Measurements from ENCODE around the gene TNFAIP2. TPM values are rescaled to one million over a fixed set of nuclear protein-coding genes. Genes with fewer than 3 reads are reported as not detected.

TNFAIP2 gene
- total and polyA plus RNA-seq, 2 experiments from 2014 or later = 9.9 to 14.1 TPM

DNA sequence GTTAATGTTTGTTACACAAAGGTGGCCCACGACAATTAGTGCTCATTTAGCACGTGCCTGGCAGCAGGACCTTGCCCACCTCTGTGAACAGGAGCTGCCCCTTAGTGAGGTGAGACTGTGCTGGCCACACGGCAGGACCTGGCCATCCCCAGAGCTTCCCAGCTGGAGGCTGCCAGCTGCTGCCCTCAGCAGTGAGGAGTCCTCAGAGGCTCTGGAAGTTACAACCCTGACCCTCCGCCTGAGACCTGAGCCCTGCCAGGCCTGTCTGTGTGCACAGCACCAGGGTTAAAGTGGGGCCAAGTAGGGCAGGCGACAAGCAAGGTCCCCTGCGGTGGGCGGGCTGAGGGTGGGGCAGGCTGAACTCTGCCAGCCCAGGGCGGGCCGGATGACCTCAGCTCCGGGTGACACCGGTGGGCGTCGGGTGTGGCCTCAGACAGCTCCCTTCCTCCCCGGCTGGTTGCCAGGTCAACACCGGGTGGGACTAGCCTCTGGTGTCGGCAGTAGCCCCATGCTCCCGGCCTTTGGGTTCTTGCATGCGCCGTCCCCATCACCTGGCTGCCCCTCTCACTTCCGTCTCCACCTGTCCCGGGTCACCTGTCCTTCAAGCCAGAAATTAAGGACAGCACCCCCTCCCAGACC lies 48.4 kb upstream of the TNFAIP2 start (continued):
- TF ChIP-seq, protein P1, sequence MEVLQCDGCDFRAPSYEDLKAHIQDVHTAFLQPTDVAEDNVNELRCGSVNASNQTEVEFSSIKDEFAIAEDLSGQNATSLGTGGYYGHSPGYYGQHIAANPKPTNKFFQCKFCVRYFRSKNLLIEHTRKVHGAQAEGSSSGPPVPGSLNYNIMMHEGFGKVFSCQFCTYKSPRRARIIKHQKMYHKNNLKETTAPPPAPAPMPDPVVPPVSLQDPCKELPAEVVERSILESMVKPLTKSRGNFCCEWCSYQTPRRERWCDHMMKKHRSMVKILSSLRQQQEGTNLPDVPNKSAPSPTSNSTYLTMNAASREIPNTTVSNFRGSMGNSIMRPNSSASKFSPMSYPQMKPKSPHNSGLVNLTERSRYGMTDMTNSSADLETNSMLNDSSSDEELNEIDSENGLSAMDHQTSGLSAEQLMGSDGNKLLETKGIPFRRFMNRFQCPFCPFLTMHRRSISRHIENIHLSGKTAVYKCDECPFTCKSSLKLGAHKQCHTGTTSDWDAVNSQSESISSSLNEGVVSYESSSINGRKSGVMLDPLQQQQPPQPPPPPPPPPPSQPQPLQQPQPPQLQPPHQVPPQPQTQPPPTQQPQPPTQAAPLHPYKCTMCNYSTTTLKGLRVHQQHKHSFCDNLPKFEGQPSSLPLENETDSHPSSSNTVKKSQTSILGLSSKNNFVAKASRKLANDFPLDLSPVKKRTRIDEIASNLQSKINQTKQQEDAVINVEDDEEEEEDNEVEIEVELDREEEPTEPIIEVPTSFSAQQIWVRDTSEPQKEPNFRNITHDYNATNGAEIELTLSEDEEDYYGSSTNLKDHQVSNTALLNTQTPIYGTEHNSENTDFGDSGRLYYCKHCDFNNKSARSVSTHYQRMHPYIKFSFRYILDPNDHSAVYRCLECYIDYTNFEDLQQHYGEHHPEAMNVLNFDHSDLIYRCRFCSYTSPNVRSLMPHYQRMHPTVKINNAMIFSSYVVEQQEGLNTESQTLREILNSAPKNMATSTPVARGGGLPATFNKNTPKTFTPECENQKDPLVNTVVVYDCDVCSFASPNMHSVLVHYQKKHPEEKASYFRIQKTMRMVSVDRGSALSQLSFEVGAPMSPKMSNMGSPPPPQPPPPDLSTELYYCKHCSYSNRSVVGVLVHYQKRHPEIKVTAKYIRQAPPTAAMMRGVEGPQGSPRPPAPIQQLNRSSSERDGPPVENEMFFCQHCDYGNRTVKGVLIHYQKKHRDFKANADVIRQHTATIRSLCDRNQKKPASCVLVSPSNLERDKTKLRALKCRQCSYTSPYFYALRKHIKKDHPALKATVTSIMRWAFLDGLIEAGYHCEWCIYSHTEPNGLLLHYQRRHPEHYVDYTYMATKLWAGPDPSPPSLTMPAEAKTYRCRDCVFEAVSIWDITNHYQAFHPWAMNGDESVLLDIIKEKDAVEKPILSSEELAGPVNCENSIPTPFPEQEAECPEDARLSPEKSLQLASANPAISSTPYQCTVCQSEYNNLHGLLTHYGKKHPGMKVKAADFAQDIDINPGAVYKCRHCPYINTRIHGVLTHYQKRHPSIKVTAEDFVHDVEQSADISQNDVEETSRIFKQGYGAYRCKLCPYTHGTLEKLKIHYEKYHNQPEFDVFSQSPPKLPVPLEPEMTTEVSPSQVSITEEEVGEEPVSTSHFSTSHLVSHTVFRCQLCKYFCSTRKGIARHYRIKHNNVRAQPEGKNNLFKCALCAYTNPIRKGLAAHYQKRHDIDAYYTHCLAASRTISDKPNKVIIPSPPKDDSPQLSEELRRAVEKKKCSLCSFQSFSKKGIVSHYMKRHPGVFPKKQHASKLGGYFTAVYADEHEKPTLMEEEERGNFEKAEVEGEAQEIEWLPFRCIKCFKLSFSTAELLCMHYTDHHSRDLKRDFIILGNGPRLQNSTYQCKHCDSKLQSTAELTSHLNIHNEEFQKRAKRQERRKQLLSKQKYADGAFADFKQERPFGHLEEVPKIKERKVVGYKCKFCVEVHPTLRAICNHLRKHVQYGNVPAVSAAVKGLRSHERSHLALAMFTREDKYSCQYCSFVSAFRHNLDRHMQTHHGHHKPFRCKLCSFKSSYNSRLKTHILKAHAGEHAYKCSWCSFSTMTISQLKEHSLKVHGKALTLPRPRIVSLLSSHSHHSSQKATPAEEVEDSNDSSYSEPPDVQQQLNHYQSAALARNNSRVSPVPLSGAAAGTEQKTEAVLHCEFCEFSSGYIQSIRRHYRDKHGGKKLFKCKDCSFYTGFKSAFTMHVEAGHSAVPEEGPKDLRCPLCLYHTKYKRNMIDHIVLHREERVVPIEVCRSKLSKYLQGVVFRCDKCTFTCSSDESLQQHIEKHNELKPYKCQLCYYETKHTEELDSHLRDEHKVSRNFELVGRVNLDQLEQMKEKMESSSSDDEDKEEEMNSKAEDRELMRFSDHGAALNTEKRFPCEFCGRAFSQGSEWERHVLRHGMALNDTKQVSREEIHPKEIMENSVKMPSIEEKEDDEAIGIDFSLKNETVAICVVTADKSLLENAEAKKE (CRISPR knock-in tag; IDR thresholded peaks at IDR 0.05) = no peak
- TF ChIP-seq, protein P2, sequence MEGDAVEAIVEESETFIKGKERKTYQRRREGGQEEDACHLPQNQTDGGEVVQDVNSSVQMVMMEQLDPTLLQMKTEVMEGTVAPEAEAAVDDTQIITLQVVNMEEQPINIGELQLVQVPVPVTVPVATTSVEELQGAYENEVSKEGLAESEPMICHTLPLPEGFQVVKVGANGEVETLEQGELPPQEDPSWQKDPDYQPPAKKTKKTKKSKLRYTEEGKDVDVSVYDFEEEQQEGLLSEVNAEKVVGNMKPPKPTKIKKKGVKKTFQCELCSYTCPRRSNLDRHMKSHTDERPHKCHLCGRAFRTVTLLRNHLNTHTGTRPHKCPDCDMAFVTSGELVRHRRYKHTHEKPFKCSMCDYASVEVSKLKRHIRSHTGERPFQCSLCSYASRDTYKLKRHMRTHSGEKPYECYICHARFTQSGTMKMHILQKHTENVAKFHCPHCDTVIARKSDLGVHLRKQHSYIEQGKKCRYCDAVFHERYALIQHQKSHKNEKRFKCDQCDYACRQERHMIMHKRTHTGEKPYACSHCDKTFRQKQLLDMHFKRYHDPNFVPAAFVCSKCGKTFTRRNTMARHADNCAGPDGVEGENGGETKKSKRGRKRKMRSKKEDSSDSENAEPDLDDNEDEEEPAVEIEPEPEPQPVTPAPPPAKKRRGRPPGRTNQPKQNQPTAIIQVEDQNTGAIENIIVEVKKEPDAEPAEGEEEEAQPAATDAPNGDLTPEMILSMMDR (conservative IDR thresholded peaks at IDR 0.05; ENCODE audit: low read depth in 2 of 2) = no peak
- TF ChIP-seq JUNB (IDR thresholded peaks at IDR 0.05; ENCODE audit: unreplicated experiment) (no peak), ZNF331 (CRISPR knock-in tag; IDR thresholded peaks at IDR 0.05; ENCODE audit: low read depth) (no peak)

DNA sequence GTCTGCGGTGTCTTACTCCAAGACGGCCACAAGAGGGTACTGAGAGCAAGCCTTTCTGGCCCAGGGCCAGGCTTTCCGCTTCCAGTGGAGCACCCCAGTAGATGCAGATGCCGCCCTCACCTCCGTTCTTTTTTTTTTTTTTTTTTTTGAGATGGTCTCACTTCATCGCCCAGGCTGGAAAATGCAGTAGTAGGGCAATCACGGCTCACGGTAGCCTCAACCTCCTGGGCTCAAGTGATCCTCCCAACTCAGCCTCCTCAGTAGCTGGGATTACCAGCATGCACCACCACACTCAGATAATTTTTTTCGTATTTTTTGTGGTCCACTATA lies 44.9 kb upstream of the TNFAIP2 start:
- no peak overlapping the region for H3K27ac Mint-ChIP-seq
- ATAC-seq (peak; percentile 78), DNase-seq (ENCODE audit: low spot score) (peak; percentile 92)
- Histone ChIP-seq H3K4me2 (no peak overlapping the region), H3K79me2 (replicated peaks; ENCODE audit: insufficient read depth) (no peaks in the 10 kb centered on the region), H3K4me3 (no peak overlapping the region), H3K4me1 (ENCODE audit: insufficient read depth) (no peaks in the 10 kb centered on the region; the same call in 1 of the 2 replicates), H3K27me3 (ENCODE audit: insufficient read depth) (peaks cover 19% of the 10 kb centered on the region), H3K36me3 (ENCODE audit: insufficient read depth) (no peaks in the 10 kb centered on the region), H4K20me1 (replicated peaks; ENCODE audit: insufficient read depth) (no peaks in the 10 kb centered on the region), H3F3A (replicated peaks; ENCODE audit: low read depth) (no peaks in the 10 kb centered on the region), H2AFZ (no peak overlapping the region), H3K27ac (ENCODE audit: low read depth) (no peak overlapping the region), H3K9me2 (ENCODE audit: insufficient read depth) (peaks cover 11% of the 10 kb centered on the region; the same call in 1 of the 2 replicates)
- no peaks in the 10 kb centered on the region for H3K36me3 Mint-ChIP-seq (ENCODE audit: low read depth)
- no peaks in the 10 kb centered on the region for H3K9me3 Mint-ChIP-seq
- no peaks in the 10 kb centered on the region; the same call in 2 of the 3 replicates for H3K4me1 Mint-ChIP-seq
- peaks cover 4% of the 10 kb centered on the region for H3K27me3 Mint-ChIP-seq (ENCODE audit: insufficient read depth, low read depth, poor library complexity)
- no peak overlapping the region for H3K4me3 Mint-ChIP-seq
- TF ChIP-seq JUNB (IDR thresholded peaks at IDR 0.05; ENCODE audit: unreplicated experiment) (no peak), POLR2AphosphoS5 (IDR thresholded peaks at IDR 0.05; ENCODE audit: low read depth) (no peak)
- TF ChIP-seq, protein P2 (conservative IDR thresholded peaks at IDR 0.05; ENCODE audit: low read depth in 2 of 2) = peak; percentile 71 to 94

Measured in GM23338 (cell line).